ENCODE data around the gene IRF2. TPM values are rescaled to one million over a fixed set of nuclear protein-coding genes. Genes with fewer than 3 reads are reported as not detected.
"Not testable (repeated sequence)": the region's sequence is repeated elsewhere in the genome, so short reads cannot be mapped to it uniquely, and the experiment has no call there.

Gene IRF2
- total RNA-seq, 4 donors from 2014 or later, result 32.3 to 50.1 (median 36.4) TPM

GRCh38 chr4:184344435-184344834 lies 129.9 kb downstream of the IRF2 start:
- H3K4me1 ChIP-seq, result peaks cover 35 to 46% (median 42%) of the 10 kb centered on the region in 4 donors
- no peak overlapping the region for H3K27ac ChIP-seq (replicated peaks in 1 of 4)
- intact Hi-C loops (cut with DNase I), result no loop called here
- no peak for TF ChIP-seq POLR2AphosphoS5 (IDR thresholded peaks at IDR 0.05)
- no peak for TF ChIP-seq CTCF (IDR thresholded peaks at IDR 0.05)
- no peak for TF ChIP-seq POLR2A (IDR thresholded peaks at IDR 0.05; ENCODE audit: low read depth)
- no peak for TF ChIP-seq EP300 (IDR thresholded peaks at IDR 0.05)
- no peak for DNase-seq (ENCODE audit: extremely low spot score)
- H3K9me3 ChIP-seq, result no peaks in the 10 kb centered on the region
- H3K4me3 ChIP-seq, result no peak overlapping the region
- WGBS, result 80% methylated on average over 4 of the region's 4 CpGs
- no peaks in the 10 kb centered on the region for H3K36me3 ChIP-seq
- no peaks in the 10 kb centered on the region for H3K27me3 ChIP-seq

GRCh38 chr4:184343502-184344177 lies 130.7 kb downstream of the IRF2 start:
- H3K4me3 ChIP-seq, result peak overlapping the region; percentile 60 to 73 (median 66)
- peak; percentile 93 for DNase-seq (ENCODE audit: extremely low spot score)
- WGBS, result 5% methylated on average over 17 of the region's 19 CpGs
- intact Hi-C loops (cut with DNase I), result no loop called here
- no peaks in the 10 kb centered on the region for H3K36me3 ChIP-seq
- H3K27me3 ChIP-seq, result no peaks in the 10 kb centered on the region
- no peaks in the 10 kb centered on the region for H3K9me3 ChIP-seq
- TF ChIP-seq EP300 (IDR thresholded peaks at IDR 0.05) (no peak), POLR2AphosphoS5 (IDR thresholded peaks at IDR 0.05) (peak; percentile 60 to 66)
- peaks cover 30 to 43% (median 38%) of the 10 kb centered on the region in 4 donors for H3K4me1 ChIP-seq
- peak overlapping the region; percentile 78 to 81 (median 78) for H3K27ac ChIP-seq (replicated peaks in 1 of 4)

GRCh38 chr4:184342857-184343237 lies 131.5 kb downstream of the IRF2 start:
- Histone ChIP-seq H3K4me3 (peak overlapping the region in 3 of 4 donors; percentile 60 to 73 (median 69)), H3K27ac (replicated peaks in 1 of 4) (peak overlapping the region; percentile 78 to 81 (median 78)), H3K4me1 (peaks cover 23 to 35% (median 31%) of the 10 kb centered on the region in 4 donors)
- DNase-seq (ENCODE audit: extremely low spot score); H3K36me3 ChIP-seq; H3K27me3 ChIP-seq; intact Hi-C loops (cut with DNase I); H3K9me3 ChIP-seq: not testable (repeated sequence)
- 86% methylated on average over 1 of the region's 1 CpG for WGBS

GRCh38 chr4:184342167-184342856 lies 132.0 kb downstream of the IRF2 start:
- TF ChIP-seq POLR2AphosphoS5 (IDR thresholded peaks at IDR 0.05), result no peak
- TF ChIP-seq CTCF (IDR thresholded peaks at IDR 0.05), result no peak
- no peak for TF ChIP-seq POLR2A (IDR thresholded peaks at IDR 0.05; ENCODE audit: low read depth)
- TF ChIP-seq EP300 (IDR thresholded peaks at IDR 0.05), result no peak
- Histone ChIP-seq H3K4me3 (no peak overlapping the region), H3K4me1 (peaks cover 20 to 30% (median 26%) of the 10 kb centered on the region in 4 donors), H3K36me3 (no peaks in the 10 kb centered on the region), H3K27ac (replicated peaks in 1 of 4) (no peak overlapping the region), H3K27me3 (no peaks in the 10 kb centered on the region), H3K9me3 (peaks cover 0 to 6% (median 0%) of the 10 kb centered on the region in 4 donors)
- DNase-seq (ENCODE audit: extremely low spot score), result no peak
- WGBS, result 86% methylated on average over 6 of the region's 6 CpGs
- intact Hi-C loops (cut with DNase I), result no loop called here

GRCh38 chr4:184339398-184340193 lies 134.8 kb downstream of the IRF2 start:
- DNase-seq (ENCODE audit: extremely low spot score); intact Hi-C loops (cut with DNase I); H3K4me3 ChIP-seq; H3K27ac ChIP-seq (replicated peaks in 1 of 4); H3K36me3 ChIP-seq; H3K9me3 ChIP-seq; H3K27me3 ChIP-seq: not testable (repeated sequence)
- peaks cover 7 to 15% (median 11%) of the 10 kb centered on the region in 4 donors for H3K4me1 ChIP-seq
- WGBS, result 98% methylated on average over 5 of the region's 5 CpGs

- H3K9me3 ChIP-seq, result peaks cover 0 to 6% (median 0%) of the 10 kb centered on the region in 4 donors
- DNase-seq (ENCODE audit: extremely low spot score), result no peak
- TF ChIP-seq POLR2AphosphoS5 (IDR thresholded peaks at IDR 0.05) (no peak), POLR2A (IDR thresholded peaks at IDR 0.05; ENCODE audit: low read depth) (no peak), EP300 (IDR thresholded peaks at IDR 0.05) (no peak), CTCF (IDR thresholded peaks at IDR 0.05) (no peak)
- H3K27me3 ChIP-seq, result no peaks in the 10 kb centered on the region
- H3K4me1 ChIP-seq, result peaks cover 0 to under 1% (median under 1%) of the 10 kb centered on the region in 4 donors
- intact Hi-C loops (cut with DNase I), result no loop called here
- 100% methylated on average over 1 of the region's 1 CpG for WGBS
- H3K4me3 ChIP-seq, result no peak overlapping the region
- H3K27ac ChIP-seq (replicated peaks in 1 of 4), result no peak overlapping the region
- H3K36me3 ChIP-seq, result no peaks in the 10 kb centered on the region
Measured at GRCh38 chr4:184337907-184338306, 136.4 kb downstream of the IRF2 start.
